Endothelial cell of coronary artery (primary cell): Measurements from ENCODE around the gene PDCD7. TPM values are rescaled to one million over a fixed set of nuclear protein-coding genes. Genes with fewer than 3 reads are reported as not detected.

Experiments
- total RNA-seq: library from RNA; depleted of rRNA; stranded (reverse); fragments of >200 nt; gene quantifications from 2 replicates; pipeline ENCODE4 v1.2.3, GENCODE V29; 2014

Gene PDCD7, protein sequence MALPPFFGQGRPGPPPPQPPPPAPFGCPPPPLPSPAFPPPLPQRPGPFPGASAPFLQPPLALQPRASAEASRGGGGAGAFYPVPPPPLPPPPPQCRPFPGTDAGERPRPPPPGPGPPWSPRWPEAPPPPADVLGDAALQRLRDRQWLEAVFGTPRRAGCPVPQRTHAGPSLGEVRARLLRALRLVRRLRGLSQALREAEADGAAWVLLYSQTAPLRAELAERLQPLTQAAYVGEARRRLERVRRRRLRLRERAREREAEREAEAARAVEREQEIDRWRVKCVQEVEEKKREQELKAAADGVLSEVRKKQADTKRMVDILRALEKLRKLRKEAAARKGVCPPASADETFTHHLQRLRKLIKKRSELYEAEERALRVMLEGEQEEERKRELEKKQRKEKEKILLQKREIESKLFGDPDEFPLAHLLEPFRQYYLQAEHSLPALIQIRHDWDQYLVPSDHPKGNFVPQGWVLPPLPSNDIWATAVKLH
- total RNA-seq, result 10.3 and 12.5 TPM in 2 replicates

DNA sequence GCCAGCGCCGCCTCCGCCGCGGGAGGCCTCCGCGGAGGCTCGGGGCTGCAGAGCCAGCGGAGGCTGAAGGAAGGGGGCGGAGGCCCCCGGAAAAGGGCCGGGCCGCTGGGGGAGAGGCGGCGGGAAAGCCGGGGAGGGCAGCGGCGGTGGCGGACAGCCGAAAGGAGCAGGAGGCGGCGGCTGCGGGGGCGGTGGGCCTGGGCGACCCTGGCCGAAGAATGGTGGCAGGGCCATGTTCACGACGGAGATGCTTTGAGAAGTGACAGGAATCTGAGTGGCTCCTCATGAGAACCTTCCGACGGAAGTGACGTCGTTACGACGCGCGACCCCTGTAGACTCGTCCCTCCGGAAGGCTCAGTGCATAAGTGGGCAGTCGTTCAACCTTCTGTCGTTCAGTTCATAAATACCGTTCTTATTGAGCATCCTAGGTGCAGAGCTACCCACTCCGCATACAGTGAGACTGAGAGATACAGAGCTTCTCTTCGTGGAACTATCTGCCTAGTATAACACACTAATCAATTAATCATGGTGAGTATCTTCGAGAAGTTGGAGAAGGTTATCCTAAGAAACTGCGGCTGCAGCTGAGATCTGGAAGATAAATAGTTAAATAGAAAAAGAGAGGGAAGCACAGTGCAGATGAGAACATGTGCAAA lies at the start of gene PDCD7:
Gene PDCD7 (minus strand): TSS at position 261 of the 653 bp plus-strand sequence. CDS start 27 bp downstream, at position 234.

DNA sequence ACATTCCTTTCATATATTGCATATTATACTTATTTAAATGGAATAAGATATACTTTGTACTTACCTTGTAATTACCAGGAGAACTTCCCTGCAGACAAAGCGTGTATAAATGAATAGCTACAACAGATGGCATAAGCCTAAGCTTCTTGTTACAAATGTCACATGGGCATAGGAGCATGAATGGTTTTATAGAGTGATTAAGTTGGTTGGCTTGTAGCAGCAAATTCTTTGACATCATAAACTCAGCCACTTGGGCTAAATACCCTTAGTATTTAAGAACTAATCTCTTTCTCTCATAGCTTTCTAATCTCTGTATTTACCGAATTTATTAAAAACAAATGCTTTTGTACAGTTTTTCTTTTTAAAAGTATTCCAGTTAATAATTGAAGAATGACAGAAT lies 18.5 kb downstream of the PDCD7 start, which contains the start of gene UBAP1L:
Gene UBAP1L (minus strand): TSS at position 115 of the 400 bp plus-strand sequence. CDS start 8,985 bp downstream, outside the sequence.

GRCh38 chr15:65076486-65077290 lies 56.9 kb downstream of the PDCD7 start, which contains the start of gene KBTBD13:
TSS of gene KBTBD13 (plus strand) at chr15:65076746. CDS start at chr15:65076816, 70 bp downstream.

GRCh38 chr15:65067645-65068402 lies 65.8 kb downstream of the PDCD7 start, which contains the start of gene RASL12:
TSS of gene RASL12 (minus strand) at chr15:65067991. CDS start at chr15:65067835, 156 bp downstream.

Other genes with a start within 250 kb of the PDCD7 start
- gene ANKDD1A, start 221.9 kb downstream of the PDCD7 start, total RNA-seq, result 1.6 and 2.7 TPM in 2 replicates
- 46.3 and 47.3 TPM in 2 replicates for gene SPG21, start 143.9 kb downstream of the PDCD7 start, total RNA-seq
- 10.3 and 11.5 TPM in 2 replicates for gene MTFMT, start 104.2 kb downstream of the PDCD7 start, total RNA-seq
- gene SLC51B, start 88.4 kb downstream of the PDCD7 start, total RNA-seq, result not detected in 2 replicates
- gene RASL12, start 65.8 kb downstream of the PDCD7 start, total RNA-seq, result 0.09 TPM in 1 of 2 replicates, not detected in the other
- gene KBTBD13, start 57.1 kb downstream of the PDCD7 start, total RNA-seq, result not detected in 2 replicates
- gene UBAP1L, start 18.6 kb downstream of the PDCD7 start, total RNA-seq, result 0.90 and 1.9 TPM in 2 replicates
- 46.3 and 48.5 TPM in 2 replicates for gene CLPX, start 51.5 kb upstream of the PDCD7 start, total RNA-seq
- not detected in 2 replicates for gene CILP, start 77.7 kb upstream of the PDCD7 start, total RNA-seq
- 1.2 and 2.4 TPM in 2 replicates for gene PARP16, start 153.1 kb upstream of the PDCD7 start, total RNA-seq
- not detected in 2 replicates for gene RNU5A-1, start 162.2 kb upstream of the PDCD7 start, total RNA-seq
- not detected in 2 replicates for gene RNU5B-1, start 170.9 kb upstream of the PDCD7 start, total RNA-seq
- not detected in 2 replicates for gene IGDCC3, start 244.2 kb upstream of the PDCD7 start, total RNA-seq